ENCODE data around the gene BLOC1S6. TPM values are rescaled to one million over a fixed set of nuclear protein-coding genes. Genes with fewer than 3 reads are reported as not detected.

Gene BLOC1S6
- total and polyA plus RNA-seq, 2 of the 8 experiments (the other 6 are each of a cell fraction or from before 2014, with no cell fraction given): 4.5 to 28.8 TPM

GRCh38 chr15:45630917-45631691 lies 43.9 kb downstream of the BLOC1S6 start (continued):
- no peak for TF ChIP-seq RXRA (IDR thresholded peaks at IDR 0.05; ENCODE audit: insufficient read depth, low read depth, low read length)
- no peak for TF ChIP-seq HDAC6 (IDR thresholded peaks at IDR 0.05; ENCODE audit: low read depth, low read length)
- no peak for TF ChIP-seq POLR2AphosphoS5 (IDR thresholded peaks at IDR 0.05; ENCODE audit: low read depth, low read length)

All from H1 (cell line).